Measurements from ENCODE around the gene CCDC183. TPM values are rescaled to one million over a fixed set of nuclear protein-coding genes. Genes with fewer than 3 reads are reported as not detected.
"Not testable (repeated sequence)": the region's sequence is repeated elsewhere in the genome, so short reads cannot be mapped to it uniquely, and the experiment has no call there.

Gene CCDC183
- total and polyA plus RNA-seq, 8 donors = 2.4 to 10.7 (median 3.1) TPM

GRCh38 chr9:136782452-136782851 lies 13.7 kb upstream of the CCDC183 start:
- DNase-seq = no peak
- H3K27ac ChIP-seq = no peak overlapping the region
- no peaks in the 10 kb centered on the region for H3K36me3 ChIP-seq
- H3K9me3 ChIP-seq = no peaks in the 10 kb centered on the region
- intact Hi-C loops (cut with DNase I) = no loop called here
- H3K4me1 ChIP-seq = no peaks in the 10 kb centered on the region
- no peaks in the 10 kb centered on the region for H3K27me3 ChIP-seq
- 91 to 94% methylated on average over 3 of the region's 3 CpGs for WGBS, 2 donors
- no peak for FAIRE-seq
- no peak overlapping the region for H3K4me3 ChIP-seq
- ATAC-seq = no peak
- no peak for TF ChIP-seq CTCF (IDR thresholded peaks at IDR 0.05)

- no peak for FAIRE-seq
- Histone ChIP-seq H3K27ac (no peak overlapping the region), H3K4me3 (no peak overlapping the region), H3K27me3 (no peaks in the 10 kb centered on the region), H3K4me1 (peaks cover 0 to 16% (median under 1%) of the 10 kb centered on the region in 3 donors), H3K9me3 (no peaks in the 10 kb centered on the region), H3K36me3 (no peaks in the 10 kb centered on the region)
- DNase-seq = no peak
- peak in 2 of 4 donors; percentile 40 to 48 for ATAC-seq
- intact Hi-C loops (cut with DNase I) = no loop called here
- peak in 3 of 4 donors; percentile 27 to 52 (median 30) for TF ChIP-seq CTCF (IDR thresholded peaks at IDR 0.05)
- 27 to 35% methylated on average over 9 of the region's 9 CpGs for WGBS, 2 donors
Observed at GRCh38 chr9:136784249-136784996, 11.7 kb upstream of the CCDC183 start.

GRCh38 chr9:136784997-136785361 lies 11.2 kb upstream of the CCDC183 start:
- no peak for FAIRE-seq
- Histone ChIP-seq H3K4me3 (no peak overlapping the region), H3K4me1 (peaks cover 3 to 21% (median 6%) of the 10 kb centered on the region in 3 donors), H3K27me3 (no peaks in the 10 kb centered on the region), H3K9me3 (no peaks in the 10 kb centered on the region), H3K27ac (no peak overlapping the region), H3K36me3 (no peaks in the 10 kb centered on the region)
- ATAC-seq = peak in 2 of 4 donors; percentile 64 to 65
- DNase-seq = no peak
- 59 to 82% methylated on average over 6 of the region's 6 CpGs for WGBS, 2 donors
- intact Hi-C loops (cut with DNase I) = loop anchor here in 2 of 3 donors (5.0 kb wide), 1 partner anchor 252 kb away; no protein-coding TSS in a partner anchor
- TF ChIP-seq CTCF (IDR thresholded peaks at IDR 0.05) = no peak

GRCh38 chr9:136785565-136786355 lies 10.4 kb upstream of the CCDC183 start:
- H3K4me1 ChIP-seq = peaks cover 10 to 27% (median 11%) of the 10 kb centered on the region in 3 donors
- ATAC-seq (peak in 2 of 4 donors; percentile 10 to 13), DNase-seq (peak in 3 of 6 donors; percentile 60 to 74 (median 61))
- H3K9me3 ChIP-seq, H3K27me3 ChIP-seq, H3K36me3 ChIP-seq, FAIRE-seq, H3K27ac ChIP-seq, H3K4me3 ChIP-seq: not testable (repeated sequence)
- intact Hi-C loops (cut with DNase I) = loop anchor here in 2 of 3 donors (5.0 kb wide), 1 partner anchor 252 kb away; no protein-coding TSS in a partner anchor
- 41 to 61% methylated on average over 23 of the region's 23 CpGs for WGBS, 2 donors

GRCh38 chr9:136786451-136786850 lies 9.7 kb upstream of the CCDC183 start:
- no peaks in the 10 kb centered on the region for H3K36me3 ChIP-seq
- ATAC-seq (no peak), FAIRE-seq (no peak), DNase-seq (no peak)
- intact Hi-C loops (cut with DNase I) = loop anchor here in 2 of 3 donors (5.0 kb wide), 1 partner anchor 251 kb away; no protein-coding TSS in a partner anchor
- H3K27ac ChIP-seq = no peak overlapping the region
- peaks cover 10 to 27% (median 11%) of the 10 kb centered on the region in 3 donors for H3K4me1 ChIP-seq
- no peaks in the 10 kb centered on the region for H3K9me3 ChIP-seq
- no peaks in the 10 kb centered on the region for H3K27me3 ChIP-seq
- WGBS, 2 donors = 32 to 44% methylated on average over 10 of the region's 10 CpGs
- TF ChIP-seq CTCF (IDR thresholded peaks at IDR 0.05) = no peak
- no peak overlapping the region for H3K4me3 ChIP-seq

GRCh38 chr9:136786983-136787382 lies 9.2 kb upstream of the CCDC183 start:
- intact Hi-C loops (cut with DNase I) = loop anchor here in 2 of 3 donors (5.0 kb wide), 1 partner anchor 250 kb away; no protein-coding TSS in a partner anchor
- H3K27me3 ChIP-seq, DNase-seq, H3K36me3 ChIP-seq, H3K9me3 ChIP-seq, H3K4me3 ChIP-seq, FAIRE-seq, H3K27ac ChIP-seq, ATAC-seq: not testable (repeated sequence)
- WGBS, 2 donors = 22 to 26% methylated on average over 4 of the region's 4 CpGs
- H3K4me1 ChIP-seq = peaks cover 11 to 29% (median 12%) of the 10 kb centered on the region in 3 donors

Measured in pancreas (tissue), 10 donors.